ENCODE data around the gene ITGB1.
"Not testable (repeated sequence)": the region's sequence is repeated elsewhere in the genome, so short reads cannot be mapped to it uniquely, and the experiment has no call there.

- not testable (repeated sequence) for TF ChIP-seq CTCF (IDR thresholded peaks at IDR 0.05); ATF1 (CRISPR knock-in tag; IDR thresholded peaks at IDR 0.05); NR3C1 (CRISPR knock-in tag; conservative IDR thresholded peaks at IDR 0.05; ENCODE audit: low read depth); GTF2I (CRISPR knock-in tag; conservative IDR thresholded peaks at IDR 0.05); ZNF423 (CRISPR knock-in tag; IDR thresholded peaks at IDR 0.05); MAX (CRISPR knock-in tag; IDR thresholded peaks at IDR 0.05); ETV6 (CRISPR knock-in tag; IDR thresholded peaks at IDR 0.05); PRDM15 (CRISPR knock-in tag; IDR thresholded peaks at IDR 0.05); STAT6 (CRISPR knock-in tag; conservative IDR thresholded peaks at IDR 0.05; ENCODE audit: low read depth); E2F1 (CRISPR knock-in tag; IDR thresholded peaks at IDR 0.05); JUN (CRISPR knock-in tag; IDR thresholded peaks at IDR 0.05)
Measured at GRCh38 chr10:32909970-32910369, 48.1 kb downstream of the ITGB1 start.

Measured in WTC11 (cell line).